ENCODE data around the gene ADGRF5. TPM values are rescaled to one million over a fixed set of nuclear protein-coding genes. Genes with fewer than 3 reads are reported as not detected.

ADGRF5 gene
- total and polyA plus RNA-seq, 10 of the 15 experiments (the other 5 are each of a cell fraction or from before 2014, with no cell fraction given) = 0.01 to 0.13 TPM; not detected in 8

DNA sequence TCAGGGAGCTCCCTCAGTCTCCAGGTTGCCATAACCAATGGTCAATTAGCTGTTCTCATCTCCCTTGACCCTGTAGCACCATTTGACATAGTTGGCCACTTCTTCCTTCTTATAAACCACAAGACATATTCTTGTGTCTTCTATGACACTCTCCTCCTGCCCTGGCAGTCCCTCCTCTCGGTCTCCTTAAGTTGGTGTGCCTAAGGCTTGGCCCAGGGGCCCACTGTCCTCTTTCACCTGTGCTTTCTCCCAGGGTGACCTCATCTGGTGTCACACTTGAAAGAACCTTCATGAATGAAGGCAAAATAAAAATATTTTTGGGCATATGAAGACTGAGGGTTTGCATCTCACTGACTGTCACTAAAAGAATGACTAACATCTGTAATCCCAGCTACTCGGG is 9.7 kb upstream of the ADGRF5 start:
- SMC1A ChIA-PET (ENCODE audit: uncharacterized antibody, unreplicated experiment) = no interaction called here
- BruUV-seq (replicated peaks) = no TSS peak
- TF ChIP-seq GATAD2B (conservative IDR thresholded peaks at IDR 0.05; ENCODE audit: low read depth) (no peak), IKZF2 (IDR thresholded peaks at IDR 0.05) (no peak), LARP7 (IDR thresholded peaks at IDR 0.05) (no peak), IKZF1 (conservative IDR thresholded peaks at IDR 0.05) (no peak), POU2F2 (IDR thresholded peaks at IDR 0.05; ENCODE audit: borderline replicate concordance, low read depth, low read length) (no peak), RB1 (IDR thresholded peaks at IDR 0.05; ENCODE audit: borderline replicate concordance) (no peak), KLF5 (IDR thresholded peaks at IDR 0.05; ENCODE audit: partially characterized antibody) (no peak), NBN (IDR thresholded peaks at IDR 0.05) (no peak), ZBED1 (IDR thresholded peaks at IDR 0.05; ENCODE audit: borderline replicate concordance) (no peak), CBFB (IDR thresholded peaks at IDR 0.05; ENCODE audit: low read depth) (no peak), TCF12 (IDR thresholded peaks at IDR 0.05; ENCODE audit: low read depth, low read length) (no peak), KDM1A (IDR thresholded peaks at IDR 0.05; ENCODE audit: borderline replicate concordance) (no peak), RAD51 (IDR thresholded peaks at IDR 0.05) (no peak), SPI1 (IDR thresholded peaks at IDR 0.05; ENCODE audit: borderline replicate concordance, insufficient read depth, low read depth, low read length) (no peak)
- TF ChIP-seq, protein P1, sequence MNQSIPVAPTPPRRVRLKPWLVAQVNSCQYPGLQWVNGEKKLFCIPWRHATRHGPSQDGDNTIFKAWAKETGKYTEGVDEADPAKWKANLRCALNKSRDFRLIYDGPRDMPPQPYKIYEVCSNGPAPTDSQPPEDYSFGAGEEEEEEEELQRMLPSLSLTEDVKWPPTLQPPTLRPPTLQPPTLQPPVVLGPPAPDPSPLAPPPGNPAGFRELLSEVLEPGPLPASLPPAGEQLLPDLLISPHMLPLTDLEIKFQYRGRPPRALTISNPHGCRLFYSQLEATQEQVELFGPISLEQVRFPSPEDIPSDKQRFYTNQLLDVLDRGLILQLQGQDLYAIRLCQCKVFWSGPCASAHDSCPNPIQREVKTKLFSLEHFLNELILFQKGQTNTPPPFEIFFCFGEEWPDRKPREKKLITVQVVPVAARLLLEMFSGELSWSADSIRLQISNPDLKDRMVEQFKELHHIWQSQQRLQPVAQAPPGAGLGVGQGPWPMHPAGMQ (IDR thresholded peaks at IDR 0.05; ENCODE audit: borderline replicate concordance) = no peak
- TF ChIP-seq, protein P2, sequence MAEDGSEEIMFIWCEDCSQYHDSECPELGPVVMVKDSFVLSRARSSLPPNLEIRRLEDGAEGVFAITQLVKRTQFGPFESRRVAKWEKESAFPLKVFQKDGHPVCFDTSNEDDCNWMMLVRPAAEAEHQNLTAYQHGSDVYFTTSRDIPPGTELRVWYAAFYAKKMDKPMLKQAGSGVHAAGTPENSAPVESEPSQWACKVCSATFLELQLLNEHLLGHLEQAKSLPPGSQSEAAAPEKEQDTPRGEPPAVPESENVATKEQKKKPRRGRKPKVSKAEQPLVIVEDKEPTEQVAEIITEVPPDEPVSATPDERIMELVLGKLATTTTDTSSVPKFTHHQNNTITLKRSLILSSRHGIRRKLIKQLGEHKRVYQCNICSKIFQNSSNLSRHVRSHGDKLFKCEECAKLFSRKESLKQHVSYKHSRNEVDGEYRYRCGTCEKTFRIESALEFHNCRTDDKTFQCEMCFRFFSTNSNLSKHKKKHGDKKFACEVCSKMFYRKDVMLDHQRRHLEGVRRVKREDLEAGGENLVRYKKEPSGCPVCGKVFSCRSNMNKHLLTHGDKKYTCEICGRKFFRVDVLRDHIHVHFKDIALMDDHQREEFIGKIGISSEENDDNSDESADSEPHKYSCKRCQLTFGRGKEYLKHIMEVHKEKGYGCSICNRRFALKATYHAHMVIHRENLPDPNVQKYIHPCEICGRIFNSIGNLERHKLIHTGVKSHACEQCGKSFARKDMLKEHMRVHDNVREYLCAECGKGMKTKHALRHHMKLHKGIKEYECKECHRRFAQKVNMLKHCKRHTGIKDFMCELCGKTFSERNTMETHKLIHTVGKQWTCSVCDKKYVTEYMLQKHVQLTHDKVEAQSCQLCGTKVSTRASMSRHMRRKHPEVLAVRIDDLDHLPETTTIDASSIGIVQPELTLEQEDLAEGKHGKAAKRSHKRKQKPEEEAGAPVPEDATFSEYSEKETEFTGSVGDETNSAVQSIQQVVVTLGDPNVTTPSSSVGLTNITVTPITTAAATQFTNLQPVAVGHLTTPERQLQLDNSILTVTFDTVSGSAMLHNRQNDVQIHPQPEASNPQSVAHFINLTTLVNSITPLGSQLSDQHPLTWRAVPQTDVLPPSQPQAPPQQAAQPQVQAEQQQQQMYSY (CRISPR knock-in tag; IDR thresholded peaks at IDR 0.05) = no peak
- TF ChIP-seq, protein P3, sequence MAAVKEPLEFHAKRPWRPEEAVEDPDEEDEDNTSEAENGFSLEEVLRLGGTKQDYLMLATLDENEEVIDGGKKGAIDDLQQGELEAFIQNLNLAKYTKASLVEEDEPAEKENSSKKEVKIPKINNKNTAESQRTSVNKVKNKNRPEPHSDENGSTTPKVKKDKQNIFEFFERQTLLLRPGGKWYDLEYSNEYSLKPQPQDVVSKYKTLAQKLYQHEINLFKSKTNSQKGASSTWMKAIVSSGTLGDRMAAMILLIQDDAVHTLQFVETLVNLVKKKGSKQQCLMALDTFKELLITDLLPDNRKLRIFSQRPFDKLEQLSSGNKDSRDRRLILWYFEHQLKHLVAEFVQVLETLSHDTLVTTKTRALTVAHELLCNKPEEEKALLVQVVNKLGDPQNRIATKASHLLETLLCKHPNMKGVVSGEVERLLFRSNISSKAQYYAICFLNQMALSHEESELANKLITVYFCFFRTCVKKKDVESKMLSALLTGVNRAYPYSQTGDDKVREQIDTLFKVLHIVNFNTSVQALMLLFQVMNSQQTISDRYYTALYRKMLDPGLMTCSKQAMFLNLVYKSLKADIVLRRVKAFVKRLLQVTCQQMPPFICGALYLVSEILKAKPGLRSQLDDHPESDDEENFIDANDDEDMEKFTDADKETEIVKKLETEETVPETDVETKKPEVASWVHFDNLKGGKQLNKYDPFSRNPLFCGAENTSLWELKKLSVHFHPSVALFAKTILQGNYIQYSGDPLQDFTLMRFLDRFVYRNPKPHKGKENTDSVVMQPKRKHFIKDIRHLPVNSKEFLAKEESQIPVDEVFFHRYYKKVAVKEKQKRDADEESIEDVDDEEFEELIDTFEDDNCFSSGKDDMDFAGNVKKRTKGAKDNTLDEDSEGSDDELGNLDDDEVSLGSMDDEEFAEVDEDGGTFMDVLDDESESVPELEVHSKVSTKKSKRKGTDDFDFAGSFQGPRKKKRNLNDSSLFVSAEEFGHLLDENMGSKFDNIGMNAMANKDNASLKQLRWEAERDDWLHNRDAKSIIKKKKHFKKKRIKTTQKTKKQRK (IDR thresholded peaks at IDR 0.05; ENCODE audit: low read depth, low read length) = no peak

More for the DNA sequence above, 9.7 kb upstream of the ADGRF5 start:
- intact Hi-C loops (cut with micrococcal nuclease; ENCODE audit: unreplicated experiment) (no loop called here), in situ Hi-C loops (cut with MboI) (no loop called here)
- no peak for FAIRE-seq
- Histone ChIP-seq H3K9me3 (replicated peaks; ENCODE audit: control insufficient read depth, insufficient read depth, low read length) (no peaks in the 10 kb centered on the region), H3K9ac (ENCODE audit: control insufficient read depth, insufficient read depth, low read length) (no peak overlapping the region), H3K27ac (ENCODE audit: control insufficient read depth, insufficient read depth) (no peak overlapping the region), H3K79me2 (ENCODE audit: control insufficient read depth, insufficient read depth, low read length) (no peaks in the 10 kb centered on the region), H3K27me3 (replicated peaks in 1 of 2; ENCODE audit: control insufficient read depth in 2 of 2, insufficient read depth in 2 of 2, low read length in 1 of 2) (no peaks in the 10 kb centered on the region), H3K4me1 (ENCODE audit: control insufficient read depth, insufficient read depth, low read length) (no peaks in the 10 kb centered on the region), H3K4me2 (ENCODE audit: control insufficient read depth, insufficient read depth) (no peak overlapping the region), H3K36me3 (ENCODE audit: control insufficient read depth in 2 of 2, insufficient read depth in 2 of 2, low read length in 1 of 2) (no peaks in the 10 kb centered on the region), H4K20me1 (ENCODE audit: control insufficient read depth, insufficient read depth) (no peaks in the 10 kb centered on the region), H3K4me3 (no peak overlapping the region), H2AFZ (ENCODE audit: control insufficient read depth, low read depth, low read length) (no peak overlapping the region)
- ChIA-PET POLR2A (no interaction called here), CTCF (no interaction called here), RAD21 (ENCODE audit: unreplicated experiment) (no interaction called here)
- 0% methylated on average over 2 of the region's 2 CpGs for WGBS (ENCODE audit: insufficient coverage, insufficient replicate concordance, low lambda C conversion rate, missing lambda C conversion rate)
- ATAC-seq = no peak
- no peak for DNase-seq (ENCODE audit: low read depth, low spot score)

Measured in GM12878 (cell line).